Activated CD8-positive, alpha-beta memory T cell treated with anti-CD3 and anti-CD28 coated beads, Interleukin-2, amount 50 U/mL, for 24 hours (primary cell): ENCODE results near the gene NIM1K.
"Not testable (repeated sequence)": the region's sequence is repeated elsewhere in the genome, so short reads cannot be mapped to it uniquely, and the experiment has no call there.

Source experiments
- DNase-seq: peaks from one replicate; pipeline ENCODE4 v3.0.0-alpha.2; 2020; ENCODE audit errors: extremely low read depth

The NIM1K gene

GRCh38 chr5:43313035-43313853 lies 121.2 kb downstream of the NIM1K start, which contains the start of gene HMGCS1:
Gene HMGCS1, minus strand, starts transcription at chr5:43313412. Its CDS starts 14,447 bp downstream, at chr5:43298965.
- DNase-seq: peak; percentile 96

- DNase-seq: no peak
These were observed 121.9 kb downstream of the NIM1K start for GRCh38 chr5:43313854-43314457.

- no peak for DNase-seq
These were observed 122.7 kb downstream of the NIM1K start for GRCh38 chr5:43314724-43315123.

- DNase-seq: no peak
These were observed 123.2 kb downstream of the NIM1K start for GRCh38 chr5:43315263-43315662.

GRCh38 chr5:43315682-43316081 lies 123.7 kb downstream of the NIM1K start:
- DNase-seq: no peak

GRCh38 chr5:43316421-43316820 lies 124.4 kb downstream of the NIM1K start:
- DNase-seq: no peak

- no peak for DNase-seq
These were observed 128.8 kb downstream of the NIM1K start for GRCh38 chr5:43320846-43321245.

- not testable (repeated sequence) for DNase-seq
These were observed 131.5 kb downstream of the NIM1K start for GRCh38 chr5:43323488-43323887.

- DNase-seq: not testable (repeated sequence)
These were observed 133.6 kb downstream of the NIM1K start for GRCh38 chr5:43325624-43326023.
